Measurements from ENCODE around the gene CSRP3. TPM values are rescaled to one million over a fixed set of nuclear protein-coding genes. Genes with fewer than 3 reads are reported as not detected.
"Not testable (repeated sequence)": the region's sequence is repeated elsewhere in the genome, so short reads cannot be mapped to it uniquely, and the experiment has no call there.

Gene CSRP3
- polyA plus RNA-seq, 3 donors = 0.31 TPM; not detected in 2

GRCh38 chr11:19187833-19188258 is 13.9 kb downstream of the CSRP3 start:
- no peak for DNase-seq

GRCh38 chr11:19187114-19187832 is 14.5 kb downstream of the CSRP3 start:
- DNase-seq = no peak

GRCh38 chr11:19185516-19186052 is 16.2 kb downstream of the CSRP3 start:
- no peak for DNase-seq

GRCh38 chr11:19185036-19185435 is 16.7 kb downstream of the CSRP3 start:
- DNase-seq = no peak

GRCh38 chr11:19183646-19184045 is 18.1 kb downstream of the CSRP3 start:
- no peak for DNase-seq

- DNase-seq = no peak
Observed at GRCh38 chr11:19181531-19182261, 20.1 kb downstream of the CSRP3 start.

GRCh38 chr11:19176629-19177186 is 25.1 kb downstream of the CSRP3 start:
- no peak for DNase-seq

GRCh38 chr11:19173964-19174638 is 27.7 kb downstream of the CSRP3 start:
- DNase-seq = no peak

GRCh38 chr11:19173004-19173689 is 28.6 kb downstream of the CSRP3 start:
- no peak for DNase-seq

GRCh38 chr11:19168090-19168489 is 33.7 kb downstream of the CSRP3 start:
- DNase-seq = no peak

GRCh38 chr11:19164881-19165280 is 36.9 kb downstream of the CSRP3 start:
- no peak for DNase-seq

- DNase-seq = no peak
Observed at GRCh38 chr11:19164230-19164855, 37.4 kb downstream of the CSRP3 start.

GRCh38 chr11:19163617-19164016 is 38.2 kb downstream of the CSRP3 start:
- DNase-seq = no peak

GRCh38 chr11:19162951-19163505 is 38.8 kb downstream of the CSRP3 start:
- DNase-seq = no peak

- no peak for DNase-seq
Observed at GRCh38 chr11:19161651-19162050, 40.1 kb downstream of the CSRP3 start.

GRCh38 chr11:19160847-19161246 is 40.9 kb downstream of the CSRP3 start:
- no peak for DNase-seq

GRCh38 chr11:19156892-19157291 is 44.9 kb downstream of the CSRP3 start:
- no peak for DNase-seq

GRCh38 chr11:19145319-19145718 is 56.5 kb downstream of the CSRP3 start:
- no peak for DNase-seq

GRCh38 chr11:19136884-19137283 is 64.9 kb downstream of the CSRP3 start:
- DNase-seq = not testable (repeated sequence)

- DNase-seq = no peak
Observed at GRCh38 chr11:19134004-19134403, 67.8 kb downstream of the CSRP3 start.
